Measurements from ENCODE around the gene SLC15A3. TPM values are rescaled to one million over a fixed set of nuclear protein-coding genes. Genes with fewer than 3 reads are reported as not detected.
"Not testable (repeated sequence)": the region's sequence is repeated elsewhere in the genome, so short reads cannot be mapped to it uniquely, and the experiment has no call there.

SLC15A3 gene
- total and polyA plus RNA-seq, 4 donors, result 9.0 to 20.9 (median 16.3) TPM

GRCh38 chr11:60910281-60910687 is 41.7 kb downstream of the SLC15A3 start:
- no peaks in the 10 kb centered on the region for H3K27me3 ChIP-seq (ENCODE audit: control insufficient read depth in 4 of 4, insufficient read depth in 4 of 4, low read length in 3 of 4)
- peaks cover 8 to 36% (median 17%) of the 10 kb centered on the region in 4 donors for H3K4me1 ChIP-seq (ENCODE audit: control insufficient read depth in 4 of 4, insufficient read depth in 4 of 4, low read length in 3 of 4)
- no peaks in the 10 kb centered on the region for H3K9me3 ChIP-seq (ENCODE audit: control insufficient read depth in 4 of 4, low read length in 3 of 4)
- no peak for TF ChIP-seq RXRA (IDR thresholded peaks at IDR 0.05)
- no peak for TF ChIP-seq REST (IDR thresholded peaks at IDR 0.05)
- TF ChIP-seq NR2F2 (IDR thresholded peaks at IDR 0.05), result no peak
- TF ChIP-seq GABPA (IDR thresholded peaks at IDR 0.05 in 1 of 2, conservative IDR thresholded peaks at IDR 0.05 in 1 of 2), result no peak
- TF ChIP-seq RAD21 (IDR thresholded peaks at IDR 0.05), result no peak
- no peak for TF ChIP-seq FOXA2 (IDR thresholded peaks at IDR 0.05)
- TF ChIP-seq HNF4G (IDR thresholded peaks at IDR 0.05), result no peak
- no peak for TF ChIP-seq MAX (IDR thresholded peaks at IDR 0.05)
- TF ChIP-seq EGR1 (IDR thresholded peaks at IDR 0.05; ENCODE audit: low read depth in 2 of 2), result no peak
- TF ChIP-seq CTCF (IDR thresholded peaks at IDR 0.05; ENCODE audit: low read depth, low read length, missing input control), result no peak
- no peak for TF ChIP-seq FOXA1 (IDR thresholded peaks at IDR 0.05)
- no peak for TF ChIP-seq JUND (IDR thresholded peaks at IDR 0.05)
- no peak for TF ChIP-seq YY1 (IDR thresholded peaks at IDR 0.05)
- no peak for TF ChIP-seq HNF4A (conservative IDR thresholded peaks at IDR 0.05)
- WGBS, result 62% methylated on average over 3 of the region's 3 CpGs
- H3K4me3 ChIP-seq (ENCODE audit: low read depth in 1 of 3, low read length in 3 of 3), result no peak overlapping the region
- H3K36me3 ChIP-seq (ENCODE audit: control insufficient read depth in 4 of 4, insufficient read depth in 3 of 4, low read depth in 1 of 4, low read length in 3 of 4), result no peaks in the 10 kb centered on the region
- DNase-seq (ENCODE audit: low spot score), result no peak
- H3K9ac ChIP-seq (ENCODE audit: low read depth in 1 of 2, low read length in 2 of 2), result no peak overlapping the region
- H3K27ac ChIP-seq (ENCODE audit: low read depth in 1 of 2, low read length in 2 of 2), result no peak overlapping the region

GRCh38 chr11:60909680-60910280 is 42.2 kb downstream of the SLC15A3 start:
- H3K36me3 ChIP-seq (ENCODE audit: control insufficient read depth in 4 of 4, insufficient read depth in 3 of 4, low read depth in 1 of 4, low read length in 3 of 4); DNase-seq (ENCODE audit: low spot score); H3K9ac ChIP-seq (ENCODE audit: low read depth in 1 of 2, low read length in 2 of 2); H3K27me3 ChIP-seq (ENCODE audit: control insufficient read depth in 4 of 4, insufficient read depth in 4 of 4, low read length in 3 of 4); H3K4me3 ChIP-seq (ENCODE audit: low read depth in 1 of 3, low read length in 3 of 3); H3K9me3 ChIP-seq (ENCODE audit: control insufficient read depth in 4 of 4, low read length in 3 of 4); H3K27ac ChIP-seq (ENCODE audit: low read depth in 1 of 2, low read length in 2 of 2): not testable (repeated sequence)
- WGBS, result 80% methylated on average over 3 of the region's 3 CpGs
- peaks cover 8 to 36% (median 18%) of the 10 kb centered on the region in 4 donors for H3K4me1 ChIP-seq (ENCODE audit: control insufficient read depth in 4 of 4, insufficient read depth in 4 of 4, low read length in 3 of 4)
